HCT116 (cell line): ENCODE data around the gene LYPD8. TPM values are rescaled to one million over a fixed set of nuclear protein-coding genes. Genes with fewer than 3 reads are reported as not detected.

ENCODE experiments used
- ATAC-seq: fragments of 200-7000 bp; cut with Tn5 transposase; 2 replicates; pipeline ENCODE4 v1.9.1; 2020; ENCODE audit warnings: mild to moderate bottlenecking, moderate library complexity
- BruUV-seq: library from RNA; stranded (reverse); fragments of 400-500 nt; replicated peaks from 2 replicates; lab custom pipeline; 2021; lab: Mats Ljungman, UMichigan
- CTCF ChIA-PET: fragments of 300-600 bp; sonication (Branson Sonifier 250); formaldehyde crosslinking; loops from one replicate; lab custom pipeline; 2021; ENCODE audit warnings: antibody characterized with exemption; lab: Charles Lee
- POLR2A ChIA-PET: fragments of 300-600, 350-600 bp; sonication (Branson Sonifier 250); formaldehyde crosslinking; loops from one replicate; lab custom pipeline; 2021; ENCODE audit warnings: antibody characterized with exemption; lab: Charles Lee
- RAD21 ChIA-PET, 2 experiments: fragments of 300-600 bp; sonication (Branson Sonifier 250); formaldehyde crosslinking; loops; one replicate each; lab custom pipeline; 2023; ENCODE audit warnings: low total read pairs in 2 of 2; ENCODE audit not compliant: uncharacterized antibody in 2 of 2, unreplicated experiment in 2 of 2, low non-redundant PET in 1 of 2; lab: Charles Lee
- DNase-seq: peaks from one replicate; pipeline ENCODE4 v3.0.0-alpha.2; 2010; ENCODE audit warnings: low read depth, low spot score
- H2AFZ ChIP-seq: fragments of 200-600 bp; shearing (Covaris generic), sonication (generic); 2 replicates; pipeline ENCODE4 v1.6.1; 2017; ENCODE audit warnings: low read depth, mixed run types, mixed read lengths, antibody characterized with exemption, low read length; ENCODE audit not compliant: poor library complexity, severe bottlenecking
- H3K27ac ChIP-seq: 2 replicates; pipeline ENCODE4 v1.5.1; 2012; ENCODE audit warnings: low read depth, low read length
- H3K27me3 ChIP-seq: fragments of 200-600 bp; sonication (generic); 2 replicates; pipeline ENCODE4 v1.6.1; 2016; ENCODE audit warnings: mixed run types, low read length, mixed read lengths; ENCODE audit not compliant: insufficient read depth
- H3K36me3 ChIP-seq, 2 experiments: fragments of 200-500 bp in 1 of 2; fragments of 200-600 bp in 1 of 2; sonication (Bioruptor generic) in 1 of 2; sonication (generic) in 1 of 2; 2 replicates each; pipeline versions ENCODE4 v1.5.1 to v1.6.1; 2014 to 2016; ENCODE audit warnings: low read length in 2 of 2, inconsistent platforms in 1 of 2, mixed read lengths in 1 of 2, mixed run types in 1 of 2; ENCODE audit not compliant: insufficient read depth in 2 of 2, control insufficient read depth in 1 of 2
- H3K4me1 ChIP-seq, 2 experiments: fragments of 200-600 bp in 1 of 2; sonication (generic) in 1 of 2; 2 replicates each; pipeline versions ENCODE4 v1.5.1 to v1.6.1; 2012 to 2017; ENCODE audit warnings: low read length in 2 of 2, inconsistent platforms in 1 of 2, mild to moderate bottlenecking in 1 of 2, mixed read lengths in 1 of 2, mixed run types in 1 of 2, moderate library complexity in 1 of 2; ENCODE audit not compliant: insufficient read depth in 2 of 2, control insufficient read depth in 1 of 2
- H3K4me2 ChIP-seq: fragments of 200-600 bp; sonication (generic); 2 replicates; pipeline ENCODE4 v1.6.1; 2017; ENCODE audit warnings: mixed run types, low read length, mixed read lengths
- H3K4me3 ChIP-seq, 2 experiments: fragments of 200-600 bp in 1 of 2; sonication (generic) in 1 of 2; replicated peaks in 1 of 2; 2 replicates each; pipeline ENCODE4 v1.5.1; 2011 to 2016; ENCODE audit warnings: low read length in 2 of 2, control low read depth in 1 of 2, low read depth in 1 of 2, mild to moderate bottlenecking in 1 of 2, mixed read lengths in 1 of 2, mixed run types in 1 of 2
- H3K79me2 ChIP-seq: fragments of 200-600 bp; sonication (generic); 2 replicates; pipeline ENCODE4 v1.6.1; 2017; ENCODE audit warnings: mild to moderate bottlenecking, mixed run types, low read length, moderate library complexity, mixed read lengths; ENCODE audit not compliant: insufficient read depth
- H3K9ac ChIP-seq: fragments of 200-600 bp; sonication (generic); 2 replicates; pipeline ENCODE4 v1.6.1; 2016; ENCODE audit warnings: low read length, mixed read lengths
- H3K9me2 ChIP-seq: fragments of 200-600 bp; sonication (generic), shearing (Covaris generic); 2 replicates; pipeline ENCODE4 v1.6.1; 2017; ENCODE audit warnings: mixed run types, mild to moderate bottlenecking, moderate library complexity; ENCODE audit not compliant: insufficient read depth
- H3K9me3 ChIP-seq, 2 experiments: fragments of 200-500 bp in 1 of 2; fragments of 200-600 bp in 1 of 2; sonication (Bioruptor generic) in 1 of 2; sonication (generic) in 1 of 2; 2 replicates each; pipeline ENCODE4 v1.6.1; 2014 to 2017; ENCODE audit warnings: low read length in 2 of 2, mixed read lengths in 2 of 2, inconsistent platforms in 1 of 2, low read depth in 1 of 2, mild to moderate bottlenecking in 1 of 2, mixed run types in 1 of 2, moderate library complexity in 1 of 2; ENCODE audit not compliant: control insufficient read depth in 1 of 2, insufficient read depth in 1 of 2
- H4K20me1 ChIP-seq: fragments of 200-600 bp; sonication (generic), shearing (Covaris generic); 2 replicates; pipeline ENCODE4 v1.6.1; 2017; ENCODE audit warnings: mixed run types, mild to moderate bottlenecking, moderate library complexity; ENCODE audit not compliant: insufficient read depth
- ATF3 ChIP-seq: IDR thresholded peaks from 2 replicates; pipeline ENCODE4 v1.6.1; 2012
- CEBPB ChIP-seq: IDR thresholded peaks from 2 replicates; pipeline ENCODE4 v1.6.1; 2012; ENCODE audit warnings: low read depth
- ELF1 ChIP-seq: IDR thresholded peaks from 2 replicates; pipeline ENCODE4 v1.6.1; 2012; ENCODE audit warnings: low read depth, borderline replicate concordance
- EZH2phosphoT487 ChIP-seq: fragments of 200-600 bp; IDR thresholded peaks from 2 replicates; pipeline ENCODE4 v1.6.1; 2018; ENCODE audit warnings: antibody characterized with exemption, borderline replicate concordance
- FOSL1 ChIP-seq: IDR thresholded peaks from 2 replicates; pipeline ENCODE4 v1.6.1; 2012; ENCODE audit warnings: low read depth
- MAX ChIP-seq: IDR thresholded peaks from 2 replicates; pipeline ENCODE4 v1.6.1; 2012
- POLR2A ChIP-seq: IDR thresholded peaks from 2 replicates; pipeline ENCODE4 v1.7.0; 2011; ENCODE audit warnings: borderline replicate concordance; ENCODE audit not compliant: insufficient read depth, insufficient read length; ENCODE audit errors: extremely low read depth
- POLR2AphosphoS5 ChIP-seq: IDR thresholded peaks from 2 replicates; pipeline ENCODE4 v1.6.1; 2011; ENCODE audit warnings: mild to moderate bottlenecking, low read depth, low read length, moderate library complexity
- SRF ChIP-seq: IDR thresholded peaks from 2 replicates; pipeline ENCODE4 v1.6.1; 2012; ENCODE audit warnings: low read depth
- YY1 ChIP-seq: IDR thresholded peaks from 2 replicates; pipeline ENCODE4 v1.6.1; 2011; ENCODE audit warnings: low read length, low read depth, moderate library complexity, mild to moderate bottlenecking; ENCODE audit not compliant: insufficient replicate concordance; ENCODE audit errors: extremely low read depth
- ZNF274 ChIP-seq: fragments of 200-500 bp; sonication (Bioruptor generic); IDR thresholded peaks from 2 replicates; pipeline ENCODE4 v1.6.1; 2014; ENCODE audit warnings: mild to moderate bottlenecking, low read depth, low read length, inconsistent platforms
- intact Hi-C: fragments of 100-400 bp; cut with micrococcal nuclease; formaldehyde crosslinking; loops from 2 replicates; pipeline ENCODE4 v1.10.0; 2022
- total RNA-seq: library from RNA; stranded (reverse); gene quantifications from one replicate; pipeline ENCODE4 v1.2.1, GENCODE V29; 2021; ENCODE audit not compliant: unreplicated experiment
- TF ChIP-seq, protein P1 (sequence below): IDR thresholded peaks from 2 replicates; pipeline ENCODE4 v1.6.1; 2011; ENCODE audit warnings: mild to moderate bottlenecking, low read length, moderate library complexity; ENCODE audit not compliant: insufficient replicate concordance; ENCODE audit errors: extremely low read depth

The LYPD8 gene
- total RNA-seq, 1 experiment from 2014 or later, result not detected

GRCh38 chr1:248800459-248800858 lies 44.9 kb upstream of the LYPD8 start:
- Histone ChIP-seq H3K9me3 (no peaks in the 10 kb centered on the region), H4K20me1 (no peaks in the 10 kb centered on the region), H3K27me3 (no peaks in the 10 kb centered on the region), H3K9me2 (no peaks in the 10 kb centered on the region), H3K4me1 (no peaks in the 10 kb centered on the region), H3K36me3 (no peaks in the 10 kb centered on the region), H3K4me2 (no peak overlapping the region), H3K27ac (no peak overlapping the region), H3K9ac (no peak overlapping the region), H3K79me2 (no peaks in the 10 kb centered on the region), H3K4me3 (no peak overlapping the region), H2AFZ (no peak overlapping the region)
- no TSS peak for BruUV-seq
- ChIA-PET CTCF (no interaction called here), POLR2A (no interaction called here), RAD21 (no interaction called here)
- TF ChIP-seq ATF3 (no peak), CEBPB (no peak), ELF1 (no peak), YY1 (no peak), POLR2A (no peak)
- TF ChIP-seq, protein P1, sequence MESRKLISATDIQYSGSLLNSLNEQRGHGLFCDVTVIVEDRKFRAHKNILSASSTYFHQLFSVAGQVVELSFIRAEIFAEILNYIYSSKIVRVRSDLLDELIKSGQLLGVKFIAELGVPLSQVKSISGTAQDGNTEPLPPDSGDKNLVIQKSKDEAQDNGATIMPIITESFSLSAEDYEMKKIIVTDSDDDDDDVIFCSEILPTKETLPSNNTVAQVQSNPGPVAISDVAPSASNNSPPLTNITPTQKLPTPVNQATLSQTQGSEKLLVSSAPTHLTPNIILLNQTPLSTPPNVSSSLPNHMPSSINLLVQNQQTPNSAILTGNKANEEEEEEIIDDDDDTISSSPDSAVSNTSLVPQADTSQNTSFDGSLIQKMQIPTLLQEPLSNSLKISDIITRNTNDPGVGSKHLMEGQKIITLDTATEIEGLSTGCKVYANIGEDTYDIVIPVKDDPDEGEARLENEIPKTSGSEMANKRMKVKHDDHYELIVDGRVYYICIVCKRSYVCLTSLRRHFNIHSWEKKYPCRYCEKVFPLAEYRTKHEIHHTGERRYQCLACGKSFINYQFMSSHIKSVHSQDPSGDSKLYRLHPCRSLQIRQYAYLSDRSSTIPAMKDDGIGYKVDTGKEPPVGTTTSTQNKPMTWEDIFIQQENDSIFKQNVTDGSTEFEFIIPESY, result no peak
- no peak for DNase-seq
- intact Hi-C loops, result no loop called here
- ATAC-seq, result no peak

DNA sequence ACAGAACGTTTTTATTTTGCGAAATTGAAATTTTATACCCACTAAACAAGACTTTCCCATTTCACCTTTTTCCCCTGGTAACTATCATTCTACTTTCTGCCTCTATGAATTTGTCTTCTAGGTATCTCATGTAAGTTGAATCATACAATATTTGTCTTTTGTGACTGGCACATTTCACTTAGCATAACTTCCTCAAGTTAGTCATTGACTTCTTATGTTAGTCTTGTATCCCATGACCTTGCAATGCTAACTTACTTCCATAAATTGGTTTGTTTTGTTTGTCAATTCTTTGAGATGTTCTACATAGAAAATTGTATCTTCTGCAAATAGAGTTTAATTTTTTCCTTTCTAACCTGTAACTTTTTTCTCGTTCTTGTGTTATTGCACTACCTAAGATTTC lies 43.2 kb upstream of the LYPD8 start:
- intact Hi-C loops, result no loop called here
- no peaks in the 10 kb centered on the region for H3K9me2 ChIP-seq
- H3K27ac ChIP-seq, result no peak overlapping the region
- H2AFZ ChIP-seq, result no peak overlapping the region
- ATAC-seq, result no peak
- H3K4me3 ChIP-seq, result no peak overlapping the region
- POLR2A ChIA-PET, result no interaction called here
- no peak overlapping the region for H3K4me2 ChIP-seq
- no peaks in the 10 kb centered on the region for H4K20me1 ChIP-seq
- H3K4me1 ChIP-seq, result no peaks in the 10 kb centered on the region
- TF ChIP-seq, protein P1, result no peak
- TF ChIP-seq ZNF274, result no peak
- no peak for TF ChIP-seq YY1
- no peak for TF ChIP-seq EZH2phosphoT487
- TF ChIP-seq MAX, result no peak
- TF ChIP-seq POLR2AphosphoS5, result no peak
- no peak for TF ChIP-seq CEBPB
- no peak for TF ChIP-seq SRF
- TF ChIP-seq FOSL1, result no peak
- TF ChIP-seq, all 23 proteins: peak for 0
- Histone ChIP-seq H3K27me3 (no peaks in the 10 kb centered on the region), H3K9me3 (no peaks in the 10 kb centered on the region), H3K9ac (no peak overlapping the region), H3K36me3 (no peaks in the 10 kb centered on the region), H3K79me2 (no peaks in the 10 kb centered on the region)
- CTCF ChIA-PET, result no interaction called here
- no peak for DNase-seq
- no TSS peak for BruUV-seq
- RAD21 ChIA-PET, result no interaction called here
